HG03064 (cell line): Measurements from ENCODE around the gene SLC7A11.
"Not testable (repeated sequence)": the region's sequence is repeated elsewhere in the genome, so short reads cannot be mapped to it uniquely, and the experiment has no call there.

Experiments used
- ATAC-seq: cut with Tn5 transposase; IDR thresholded peaks from one replicate; pipeline ENCODE4 v1.9.1; 2021; ENCODE audit warnings: low read depth; ENCODE audit not compliant: unreplicated experiment

Gene SLC7A11

DNA sequence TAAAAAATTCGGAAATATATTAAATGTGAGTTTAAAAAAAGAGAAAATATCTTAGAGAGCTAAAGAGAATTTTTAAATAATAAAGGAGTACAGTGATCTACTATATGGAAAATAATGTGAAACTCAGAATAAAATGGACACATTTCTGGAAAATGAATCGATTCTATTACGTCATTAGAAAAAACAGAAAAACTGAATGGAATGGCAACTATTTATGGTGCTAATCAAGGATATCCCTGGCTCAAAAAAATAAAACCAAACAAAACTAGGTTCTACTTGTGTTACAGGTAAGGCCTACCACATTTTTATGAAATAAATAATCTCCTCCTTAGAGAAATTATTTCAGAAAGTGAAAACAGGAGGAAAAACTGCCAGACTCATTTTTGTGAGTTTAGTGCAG, 5.5 kb upstream of the SLC7A11 start:
- ATAC-seq: no peak

DNA sequence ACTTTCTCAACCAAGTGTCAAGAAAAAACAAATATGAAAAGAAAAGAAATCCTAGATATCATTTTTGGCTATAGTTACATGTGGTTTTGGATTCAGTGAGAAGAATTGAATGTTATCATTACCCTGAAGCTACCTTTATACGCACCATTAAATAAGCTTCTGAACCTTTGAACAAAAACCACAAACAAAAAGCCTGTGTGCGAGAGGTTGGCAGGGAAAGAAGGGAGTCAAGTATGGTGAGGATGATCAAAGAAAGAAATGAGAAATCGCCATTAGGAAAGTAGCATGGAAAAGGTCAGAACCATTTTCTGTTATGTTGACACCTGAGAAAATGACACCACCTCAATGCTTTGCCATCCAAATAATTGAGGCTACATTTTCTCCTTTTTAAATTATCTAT, 1.2 kb upstream of the SLC7A11 start:
- no peak for ATAC-seq

DNA sequence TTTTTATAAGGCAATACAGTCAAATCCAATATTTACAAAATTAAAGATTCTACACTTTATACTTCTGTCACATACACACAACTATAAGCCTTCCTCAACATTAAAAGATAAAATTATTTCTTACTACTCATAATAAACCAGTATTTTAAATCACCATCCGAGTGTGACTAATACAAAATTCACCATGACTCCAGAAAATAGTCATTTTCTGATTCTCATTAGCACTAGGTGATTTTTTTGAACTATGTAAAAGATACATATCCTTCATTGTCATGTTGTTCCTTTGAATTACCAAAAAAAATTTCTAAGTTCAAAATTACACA, 646 bp upstream of the SLC7A11 start:
- ATAC-seq: no peak

DNA sequence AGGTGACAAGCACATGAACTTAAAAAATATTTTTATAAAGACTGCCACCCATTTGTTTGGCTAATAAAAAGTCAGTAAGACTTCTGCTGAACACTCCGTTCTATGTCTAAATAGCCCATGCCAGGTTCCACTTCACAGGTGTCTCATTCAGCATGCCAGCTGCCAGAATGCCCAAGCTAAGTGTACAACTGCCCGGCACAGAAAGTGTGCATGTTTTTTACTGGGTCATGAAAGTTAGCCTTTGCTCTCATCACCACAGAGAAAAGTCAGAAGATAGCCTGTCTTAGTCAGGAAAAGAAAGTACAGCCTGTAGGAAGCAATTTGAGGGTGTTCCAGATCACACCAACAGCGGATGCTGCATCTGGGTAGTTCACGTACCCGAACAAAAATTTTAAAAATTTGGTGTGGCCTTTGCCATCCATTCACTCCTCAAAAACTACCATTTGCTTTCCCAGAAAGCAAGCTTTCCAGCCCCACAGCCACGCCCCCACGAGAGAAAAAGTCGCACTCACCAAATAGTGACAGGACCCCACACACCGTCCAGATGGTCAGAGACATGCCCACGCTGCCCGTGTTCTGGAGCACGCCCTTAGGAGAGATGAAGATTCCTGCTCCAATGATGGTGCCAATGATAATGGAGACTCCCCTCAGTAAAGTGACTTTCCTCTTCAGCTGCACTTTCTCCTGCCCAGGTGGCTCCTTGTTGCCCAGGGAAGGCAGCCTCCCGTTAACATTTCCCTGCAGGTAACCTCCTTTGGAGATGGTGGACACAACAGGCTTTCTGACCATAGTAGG, 671 bp downstream of the SLC7A11 start:
- peak; percentile 8 for ATAC-seq

DNA sequence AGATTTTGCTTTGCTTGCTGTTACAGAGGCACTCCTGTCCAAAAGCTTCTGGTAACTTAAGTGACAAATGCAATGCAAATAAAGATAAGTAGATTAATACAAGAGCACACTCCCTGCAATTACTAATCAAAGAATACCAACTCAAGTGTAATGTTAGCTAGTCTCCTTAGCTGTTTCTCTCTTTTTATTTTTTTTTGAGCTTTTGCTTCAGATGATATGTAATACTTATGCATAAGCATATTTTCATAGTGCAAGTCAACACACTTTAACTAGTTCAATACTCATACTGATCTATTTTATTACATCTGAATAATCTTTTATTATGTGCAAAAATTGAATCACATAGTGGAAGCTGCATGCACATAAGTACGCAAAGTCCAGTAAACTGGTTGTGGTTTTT, 2.7 kb downstream of the SLC7A11 start:
- ATAC-seq: no peak

DNA sequence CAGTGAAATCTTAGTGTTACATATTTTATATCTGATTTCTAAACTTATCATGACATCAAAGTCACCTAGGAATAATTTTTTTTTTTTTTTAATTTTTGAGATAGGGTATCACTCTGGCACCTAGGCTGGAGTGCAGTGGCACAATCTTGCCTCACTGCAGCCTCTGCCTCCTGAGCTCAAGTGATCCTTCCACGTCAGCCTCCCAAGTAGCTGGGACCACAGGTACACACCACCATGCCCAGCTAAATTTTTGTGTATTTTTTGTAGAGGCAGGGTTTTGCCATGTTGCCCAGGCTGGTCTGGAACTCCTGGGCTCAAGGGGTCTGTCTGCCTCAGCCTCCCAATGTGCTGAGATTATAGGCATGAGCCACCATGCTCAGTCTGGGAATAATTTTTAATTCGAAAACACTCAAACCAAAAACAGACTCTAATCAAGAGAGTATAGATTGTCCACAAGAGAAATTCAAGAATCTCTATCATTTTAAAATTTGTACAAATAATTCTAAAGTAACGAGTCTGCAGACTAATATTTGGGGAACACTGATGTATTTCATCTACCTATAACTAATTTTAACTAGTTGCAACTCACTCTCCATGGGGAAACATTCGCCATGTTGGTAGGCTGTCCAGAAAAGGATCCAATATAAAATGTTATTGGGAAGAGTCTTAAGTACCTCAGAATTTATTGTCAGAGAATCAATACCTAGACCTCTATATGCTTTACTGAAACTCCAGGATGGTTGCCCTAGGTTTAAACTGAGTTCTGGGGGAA, 3.4 kb downstream of the SLC7A11 start:
- ATAC-seq: no peak

DNA sequence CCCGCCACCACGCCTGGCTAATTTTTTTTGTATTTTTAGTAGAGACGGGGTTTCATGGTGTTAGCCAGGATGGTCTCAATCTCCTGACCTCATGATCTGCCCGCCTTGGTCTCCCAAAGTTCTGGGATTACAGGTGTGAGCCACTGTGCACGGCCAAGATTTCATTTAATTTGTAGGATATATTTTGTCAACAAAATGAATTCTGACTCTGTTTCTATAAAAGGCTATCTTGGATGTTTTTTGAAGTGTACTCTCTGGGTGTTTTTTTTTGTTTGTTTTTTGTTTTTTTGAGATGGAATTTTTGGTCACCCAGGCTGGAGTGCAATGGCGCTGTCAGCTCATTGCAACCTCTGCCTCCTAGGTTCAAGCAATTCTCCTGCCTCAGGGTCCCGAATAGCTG, 5.0 kb downstream of the SLC7A11 start:
- not testable (repeated sequence) for ATAC-seq

DNA sequence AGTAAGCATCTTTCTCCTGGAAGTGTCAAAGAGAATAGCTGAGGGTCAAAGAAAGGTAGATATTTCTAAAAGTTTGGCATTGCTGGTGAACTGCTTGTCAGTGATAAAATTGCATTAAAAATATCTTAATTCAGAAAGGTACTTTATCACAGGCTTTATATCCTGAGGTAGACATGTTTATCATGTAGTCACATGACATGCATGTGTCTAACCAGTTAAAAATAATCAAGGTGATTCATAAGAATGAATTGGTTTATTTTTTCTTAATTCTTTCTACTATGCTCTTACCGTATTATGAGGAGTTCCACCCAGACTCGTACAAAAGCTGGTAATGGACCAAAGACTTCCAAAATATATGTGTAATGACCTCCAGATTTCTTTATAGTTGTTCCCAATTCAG, 6.1 kb downstream of the SLC7A11 start:
- no peak for ATAC-seq

DNA sequence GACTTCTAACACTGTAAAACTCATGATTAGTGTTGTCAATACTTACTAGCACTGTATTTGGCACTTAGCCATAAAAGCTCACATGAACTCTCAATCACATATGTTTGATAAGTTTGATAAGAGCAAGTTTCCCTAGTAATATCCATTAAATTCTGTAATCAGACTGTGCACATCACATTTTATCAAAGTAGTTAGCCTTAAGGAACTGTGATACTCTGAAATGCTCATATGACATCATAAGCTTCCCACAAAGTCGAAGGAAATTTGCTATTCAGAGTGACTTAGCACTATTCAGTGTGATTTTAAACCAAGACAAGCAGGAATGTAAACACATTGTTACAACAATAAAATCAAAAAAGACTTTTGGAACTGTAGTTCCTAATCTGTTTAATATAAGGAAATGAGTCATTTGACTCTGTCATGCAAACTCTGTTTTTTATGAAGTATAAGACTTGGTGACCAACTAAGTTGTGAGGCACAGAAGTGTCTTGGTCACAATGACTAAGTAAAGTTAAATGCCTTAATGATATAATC, 6.7 kb downstream of the SLC7A11 start:
- no peak for ATAC-seq

DNA sequence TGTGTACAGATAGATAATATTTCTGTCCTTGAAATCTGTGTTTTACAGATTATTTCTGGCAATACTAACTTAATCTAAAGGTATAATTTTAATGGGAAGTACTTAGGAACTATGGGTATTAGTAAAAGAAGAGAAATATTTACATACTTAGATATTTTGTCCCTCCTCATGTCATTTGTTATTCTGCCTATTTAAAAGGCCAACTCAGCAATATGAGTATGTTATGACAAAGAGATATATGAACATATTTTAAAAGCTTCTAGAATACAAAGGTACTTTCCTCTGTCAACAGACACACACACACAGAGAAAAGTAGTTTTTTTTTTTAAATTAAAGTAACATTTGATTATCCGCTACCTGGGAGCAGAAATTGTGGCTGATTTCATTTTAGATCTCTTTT, 7.9 kb downstream of the SLC7A11 start:
- no peak for ATAC-seq

DNA sequence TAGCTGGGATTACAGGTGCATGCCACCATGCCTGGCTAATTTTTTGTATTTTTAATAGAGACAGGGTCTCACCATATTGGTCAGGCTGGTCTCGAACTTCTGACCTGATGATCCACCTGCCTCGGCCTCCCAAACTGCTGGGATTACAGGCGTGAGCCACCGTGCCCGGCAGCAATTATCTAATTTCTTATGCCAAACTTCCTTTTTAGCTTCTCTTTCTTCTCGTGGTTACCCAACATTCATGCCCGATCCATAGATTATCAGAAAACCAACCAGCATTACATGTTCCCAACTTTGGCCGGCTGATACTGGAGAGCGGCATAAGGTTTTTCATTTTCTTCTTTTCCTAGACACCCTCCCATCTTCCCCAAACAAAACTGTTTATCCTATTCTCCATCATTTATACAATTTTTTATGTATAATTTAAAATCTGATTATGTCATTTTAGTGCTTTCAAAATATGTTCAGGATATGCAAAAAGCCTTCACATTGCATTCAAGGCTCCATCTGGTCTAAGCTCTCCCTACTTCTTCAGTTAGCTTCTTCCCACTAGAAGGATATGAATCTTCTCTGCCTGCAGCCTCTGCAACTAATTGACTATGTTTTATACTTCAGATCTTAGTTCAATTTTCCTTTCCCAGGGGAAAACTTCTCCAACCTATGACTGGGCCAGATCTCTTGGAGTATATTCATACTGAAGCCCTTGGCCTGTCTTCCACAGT, 8.7 kb downstream of the SLC7A11 start:
- ATAC-seq: no peak

DNA sequence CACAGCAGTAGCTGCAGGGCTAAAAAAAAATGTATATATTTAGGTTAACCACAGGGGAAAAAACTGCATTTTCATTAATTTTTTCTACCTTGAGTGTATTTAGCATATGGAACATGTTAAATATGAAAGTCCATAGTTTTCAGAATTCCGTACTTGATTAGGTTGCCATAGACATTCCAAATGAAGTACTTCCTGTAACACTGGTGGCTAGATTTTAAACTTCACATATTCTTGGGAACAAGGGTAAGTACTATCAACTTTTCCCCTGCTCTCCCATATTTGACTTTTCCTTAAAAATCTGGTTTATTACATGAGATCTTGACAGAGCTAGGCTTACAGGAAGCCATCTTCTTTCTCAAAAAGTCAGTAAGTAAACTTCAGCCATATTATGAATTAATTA, 9.8 kb downstream of the SLC7A11 start:
- ATAC-seq: no peak

DNA sequence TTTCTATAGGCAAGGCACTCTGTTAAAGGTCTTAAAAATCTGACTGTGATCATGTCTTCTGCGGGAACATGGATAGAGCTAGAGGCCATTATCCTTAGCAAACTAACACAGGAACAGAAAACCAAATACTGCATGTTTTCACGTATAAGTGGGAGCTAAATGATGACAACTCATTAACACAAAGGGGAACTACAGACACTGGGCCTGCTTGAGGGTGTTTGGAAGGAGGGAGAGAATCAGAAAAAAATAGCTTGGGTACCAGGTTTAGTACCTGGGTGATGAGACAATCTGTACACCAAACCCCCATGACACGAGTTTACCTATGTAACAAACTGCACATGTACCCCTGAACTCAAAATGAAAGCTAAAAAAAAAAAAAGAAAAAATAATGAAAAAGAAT, 12.1 kb downstream of the SLC7A11 start:
- no peak for ATAC-seq

DNA sequence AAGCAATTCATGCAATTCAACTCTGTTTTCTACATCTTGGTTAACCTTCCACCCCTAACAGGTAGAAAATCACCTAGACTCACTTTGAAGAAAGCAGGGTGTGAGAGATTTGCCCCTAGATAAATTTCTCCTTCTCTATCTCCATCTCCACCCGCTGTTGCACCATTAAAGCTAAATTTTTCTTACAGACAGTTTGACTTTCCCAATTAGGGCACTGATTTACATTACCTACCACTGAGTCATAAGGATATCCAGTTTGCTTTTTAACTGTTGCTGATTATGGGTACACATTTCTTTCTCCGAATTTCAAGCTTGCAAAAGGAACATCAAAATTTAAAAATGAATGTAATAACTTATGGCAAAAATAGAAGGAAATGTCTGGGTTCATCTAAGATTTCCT, 13.0 kb downstream of the SLC7A11 start:
- no peak for ATAC-seq

DNA sequence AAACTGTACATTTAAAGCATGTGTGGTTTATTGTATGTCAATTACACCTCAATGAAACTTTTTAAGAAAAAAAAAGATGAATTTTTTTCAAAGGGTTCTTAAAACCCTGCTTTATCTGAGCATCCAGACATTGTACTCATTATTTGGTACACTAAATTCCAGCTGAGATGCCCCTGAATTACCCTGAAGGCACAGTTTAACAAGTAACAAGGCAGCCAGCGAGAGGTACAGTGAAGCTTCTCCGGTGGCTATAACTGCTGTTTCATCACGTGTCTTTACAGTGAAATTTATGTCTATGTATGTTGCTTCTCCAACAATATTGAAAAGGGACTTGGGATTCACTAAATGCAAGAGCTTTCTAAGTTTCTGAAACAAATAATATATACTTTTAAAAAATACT, 15.8 kb downstream of the SLC7A11 start:
- ATAC-seq: no peak

DNA sequence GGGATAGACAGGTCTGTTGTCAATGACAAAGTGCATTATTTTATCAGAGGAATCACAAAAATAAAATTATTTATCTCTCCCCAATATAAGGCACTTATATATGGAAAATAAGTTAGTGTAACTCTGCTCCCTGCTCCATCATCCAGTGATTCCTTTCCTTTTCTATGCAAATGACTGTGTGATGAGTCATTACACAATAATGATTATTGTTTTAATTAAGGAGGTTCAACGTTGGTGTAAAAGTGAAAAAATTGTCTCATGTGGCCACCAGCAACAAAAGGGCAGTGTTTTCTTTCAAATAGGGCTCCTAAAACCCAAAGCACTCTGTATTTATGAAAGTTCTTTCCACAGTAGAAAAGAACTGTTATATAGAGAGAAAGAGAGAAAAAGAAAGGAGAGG, 16.7 kb downstream of the SLC7A11 start:
- ATAC-seq: no peak

DNA sequence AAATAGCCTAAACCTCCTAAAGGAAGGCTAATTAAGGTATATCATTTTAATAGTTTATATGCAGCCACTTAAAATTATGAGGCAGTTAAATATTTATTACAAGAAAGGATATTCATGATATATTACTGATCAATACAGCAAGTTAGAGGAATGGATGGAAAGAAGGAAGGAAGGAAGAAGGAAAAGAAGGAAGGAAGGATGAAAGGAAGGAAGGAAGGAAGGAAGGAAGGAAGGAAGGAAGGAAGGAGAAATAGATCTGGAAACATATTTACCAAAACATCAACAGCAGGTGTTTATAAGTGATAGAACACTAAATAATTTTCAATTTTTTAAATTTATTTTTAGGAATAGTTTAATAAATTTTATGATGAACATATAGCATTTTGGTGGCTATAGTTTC, 17.5 kb downstream of the SLC7A11 start:
- no peak for ATAC-seq

DNA sequence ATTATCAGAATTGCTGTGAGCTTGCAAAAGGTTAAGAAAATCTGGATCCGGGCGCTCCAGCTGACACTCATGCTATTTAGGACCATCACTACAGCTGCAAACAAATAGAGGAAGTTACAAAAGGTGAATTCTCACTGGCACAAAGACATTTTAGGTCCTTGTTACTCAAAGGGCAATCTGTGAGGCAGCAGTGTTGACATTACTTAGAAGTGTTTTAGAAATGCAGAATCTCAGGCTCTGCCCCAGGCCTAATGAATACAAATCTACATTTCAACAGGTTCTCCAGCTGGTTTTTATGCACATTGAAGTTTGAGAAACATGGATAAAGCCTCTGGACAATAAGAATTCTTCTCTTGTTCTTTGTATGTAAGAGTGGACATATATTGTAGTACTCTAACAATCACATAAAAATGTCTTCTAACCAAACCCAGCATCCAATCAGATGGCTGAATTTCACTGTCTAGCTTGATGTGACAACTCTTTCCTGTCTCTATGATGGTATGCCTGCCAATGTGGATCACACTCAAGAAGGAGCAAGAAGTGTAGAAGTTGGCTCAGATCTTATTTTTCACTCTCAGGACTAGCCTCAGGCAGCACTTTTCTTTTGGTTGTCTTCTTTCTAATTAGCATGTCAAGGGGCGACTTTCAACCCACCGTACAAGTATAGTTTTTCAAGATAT, 18.8 kb downstream of the SLC7A11 start:
- ATAC-seq: no peak

DNA sequence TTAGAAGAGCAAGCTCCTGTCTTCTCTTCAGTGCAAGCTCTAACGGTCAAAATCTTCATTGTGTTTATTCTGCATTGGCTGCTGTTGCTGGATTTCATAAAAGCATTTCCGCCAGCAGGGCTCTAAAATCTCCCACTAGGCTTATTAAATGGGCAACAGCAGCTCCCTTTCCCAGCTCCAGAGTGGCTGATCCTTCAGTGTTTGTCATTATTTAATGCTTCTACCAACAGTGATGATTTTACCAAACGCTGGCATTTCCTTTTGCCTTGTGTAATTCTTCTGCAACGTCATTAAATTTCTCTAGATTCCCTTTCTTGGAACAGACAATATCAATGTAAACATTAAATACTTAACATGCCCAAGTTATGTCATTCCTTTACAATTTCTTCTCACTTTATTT, 20.1 kb downstream of the SLC7A11 start:
- no peak for ATAC-seq

DNA sequence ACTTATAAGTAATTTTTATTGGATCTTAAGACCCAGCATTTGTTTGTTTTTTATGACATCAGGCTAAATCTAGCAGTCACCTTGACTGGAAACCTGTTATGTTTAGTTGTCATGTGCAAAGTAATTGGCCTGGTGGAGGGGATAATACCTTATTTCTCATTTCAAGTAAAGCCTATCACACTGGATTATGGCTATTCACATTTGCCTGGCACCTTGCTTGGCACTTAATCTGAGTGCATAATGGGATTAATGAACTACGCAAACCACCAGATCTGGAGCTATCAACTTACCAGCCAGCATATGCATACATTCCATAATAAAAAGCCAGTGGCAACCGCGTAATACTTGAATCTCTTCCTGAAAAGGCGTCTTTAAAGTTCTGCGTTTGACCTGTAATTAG, 23.2 kb downstream of the SLC7A11 start:
- ATAC-seq: no peak

DNA sequence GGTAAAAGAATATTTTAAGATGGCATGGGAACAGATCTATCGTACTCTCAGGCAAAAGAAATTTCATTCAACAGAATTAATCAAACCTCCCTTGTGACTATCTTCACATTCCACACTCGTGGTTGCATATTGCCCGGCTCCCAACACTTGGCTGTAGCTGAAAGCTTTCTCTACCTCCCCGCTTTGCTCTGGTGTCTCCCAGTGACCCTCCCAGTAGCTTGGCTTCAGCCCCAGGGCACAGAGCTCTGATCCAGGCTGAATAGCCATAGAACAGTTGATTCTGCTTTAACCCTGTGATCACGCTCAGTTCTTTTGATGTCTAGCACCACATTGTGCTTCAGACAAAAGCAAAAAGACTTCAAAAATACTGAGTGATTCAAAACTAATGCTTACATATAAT, 24.6 kb downstream of the SLC7A11 start:
- no peak for ATAC-seq
